GM12865 (cell line): ENCODE measurements around the gene ARHGAP9.
"Not testable (repeated sequence)": the region's sequence is repeated elsewhere in the genome, so short reads cannot be mapped to it uniquely, and the experiment has no call there.

Source experiments
- DNase-seq: peaks from one replicate; pipeline ENCODE4 v3.0.0; 2010; ENCODE audit warnings: low read depth
- H3K4me3 ChIP-seq: 2 replicates; pipeline ENCODE4 v1.5.1; 2011; ENCODE audit warnings: mild to moderate bottlenecking, low read depth, low read length, control low read depth
- CTCF ChIP-seq: IDR thresholded peaks from 2 replicates; pipeline ENCODE4 v1.5.1; 2011; ENCODE audit warnings: low read length, control low read depth, low read depth, inconsistent platforms; ENCODE audit not compliant: insufficient read depth; ENCODE audit errors: missing control alignments

The ARHGAP9 gene

DNA sequence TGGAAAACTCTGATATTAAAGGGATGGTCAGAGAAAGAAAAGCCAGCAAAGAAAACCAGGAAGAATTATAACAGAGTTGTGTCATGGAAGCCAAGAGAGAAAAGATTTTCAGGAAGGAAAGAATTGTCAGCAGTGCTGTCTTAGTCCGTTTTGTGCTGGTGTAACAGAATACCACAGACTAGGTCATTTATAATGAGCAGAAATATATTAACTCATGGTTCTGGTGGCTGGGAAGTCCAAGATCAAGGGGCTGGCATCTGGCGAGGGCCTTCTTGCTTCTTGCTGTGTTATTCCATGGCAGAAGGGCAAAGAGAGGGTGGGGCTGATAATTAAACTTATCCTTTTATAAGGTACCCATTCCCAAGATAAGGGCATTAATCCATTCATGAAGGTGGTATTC, 31.0 kb downstream of the ARHGAP9 start:
- no peak for TF ChIP-seq CTCF
- no peak for DNase-seq
- H3K4me3 ChIP-seq, result no peak overlapping the region

GRCh38 chr12:57446292-57446960, 33.2 kb downstream of the ARHGAP9 start:
- no peak for DNase-seq
- no peak for TF ChIP-seq CTCF
- no peak overlapping the region for H3K4me3 ChIP-seq

- DNase-seq, result no peak
- H3K4me3 ChIP-seq, result no peak overlapping the region
- TF ChIP-seq CTCF, result no peak
Observed at GRCh38 chr12:57444744-57445143, 34.9 kb downstream of the ARHGAP9 start.

DNA sequence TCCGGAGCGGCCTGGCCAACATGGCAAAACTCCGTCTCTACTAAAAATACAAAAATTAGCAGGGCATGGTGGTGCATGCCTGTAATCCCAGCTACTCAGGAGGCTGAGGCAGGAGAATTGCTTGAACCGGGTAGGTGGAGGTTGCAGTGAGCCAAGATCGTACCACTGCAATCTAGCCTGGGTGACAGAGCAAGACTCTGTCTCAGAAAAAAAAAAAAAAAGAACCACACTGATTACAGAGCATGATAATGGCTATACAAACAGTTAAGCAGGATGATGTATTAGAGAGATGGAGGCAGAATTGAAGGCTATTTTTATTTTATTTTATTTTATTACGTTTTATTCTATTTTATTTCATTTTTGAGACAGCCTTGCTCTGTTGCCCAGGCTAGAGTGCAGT, 35.3 kb downstream of the ARHGAP9 start:
- not testable (repeated sequence) for DNase-seq, H3K4me3 ChIP-seq

- H3K4me3 ChIP-seq, result no peak overlapping the region
- no peak for DNase-seq
- TF ChIP-seq CTCF, result no peak
Observed at GRCh38 chr12:57441846-57442427, 37.7 kb downstream of the ARHGAP9 start.

DNA sequence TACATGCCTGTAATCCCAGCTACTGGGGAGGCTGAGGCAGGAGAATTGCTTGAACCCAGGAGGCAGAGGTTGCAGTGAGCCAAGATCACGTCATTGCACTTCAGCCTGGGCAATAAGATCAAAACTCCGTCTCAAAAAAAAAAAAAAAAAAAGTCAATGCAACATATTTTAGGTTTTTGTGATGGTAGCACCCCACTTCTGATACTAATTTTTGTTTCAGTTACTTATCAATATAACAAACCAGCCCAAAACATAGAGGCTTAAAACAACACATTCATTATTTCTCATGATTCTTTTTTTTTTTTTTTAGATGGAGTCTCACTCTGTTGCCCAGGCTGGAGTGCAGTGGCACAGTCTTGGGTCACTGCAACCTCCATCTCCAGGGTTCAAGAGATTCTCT, 38.3 kb downstream of the ARHGAP9 start:
- not testable (repeated sequence) for H3K4me3 ChIP-seq, DNase-seq

DNA sequence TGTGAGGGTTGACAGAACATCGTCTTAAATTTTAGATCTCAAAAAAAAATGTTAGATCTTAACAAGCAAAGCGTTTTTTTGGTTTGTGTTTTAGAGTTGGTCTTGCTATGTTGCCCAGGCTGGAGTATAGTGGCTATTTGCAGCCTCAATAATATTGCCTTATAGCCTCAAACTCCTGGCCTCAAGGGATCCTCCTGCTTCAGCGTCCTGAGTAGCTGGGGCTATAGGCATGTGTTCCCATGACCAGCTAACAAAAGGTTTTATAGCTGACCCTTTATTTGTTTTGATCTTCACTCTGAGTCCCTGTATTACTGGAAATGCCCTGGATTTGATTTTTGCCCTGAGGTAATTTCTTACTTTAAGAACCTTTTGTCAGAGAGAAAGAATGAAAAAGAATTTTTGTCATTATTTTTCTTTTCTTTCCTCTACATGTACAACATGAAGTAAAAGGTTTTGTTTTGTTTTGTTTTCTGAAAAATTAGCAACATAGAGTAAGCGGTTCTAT, 39.9 kb downstream of the ARHGAP9 start:
- no peak for TF ChIP-seq CTCF
- no peak for DNase-seq

DNA sequence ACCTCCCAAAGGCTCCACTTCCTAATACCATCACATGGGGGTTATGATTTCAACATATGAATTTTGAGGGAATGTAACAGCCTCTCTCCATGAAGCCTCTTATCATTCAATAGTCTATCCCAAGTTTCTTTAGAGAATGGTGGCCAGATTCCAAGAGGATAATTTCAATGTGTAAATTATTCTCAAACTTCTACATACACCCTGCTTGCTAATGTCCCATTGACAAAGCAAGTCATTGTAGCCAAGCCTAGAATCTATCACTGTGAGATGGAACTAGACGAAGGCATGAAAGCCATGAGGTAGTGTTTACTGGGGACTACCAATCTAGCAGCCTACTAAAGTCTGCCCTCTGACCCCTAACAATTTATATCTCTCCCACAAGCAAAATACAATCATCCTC, 41.3 kb downstream of the ARHGAP9 start:
- H3K4me3 ChIP-seq, result no peak overlapping the region
- no peak for TF ChIP-seq CTCF
- no peak for DNase-seq

More for the DNA sequence above, 39.9 kb downstream of the ARHGAP9 start:
- no peak overlapping the region for H3K4me3 ChIP-seq
